CD14-positive monocyte (primary cell): ENCODE results near the gene PTPRR. TPM values are rescaled to one million over a fixed set of nuclear protein-coding genes. Genes with fewer than 3 reads are reported as not detected.

ENCODE experiments used
- DNase-seq, 3 donors: peaks; one replicate each; pipeline ENCODE4 v3.0.0-alpha.2; 2011 to 2022
- H2AFZ ChIP-seq: 2 replicates; pipeline ENCODE4 v1.6.0; 2012; ENCODE audit warnings: mild to moderate bottlenecking, low read depth, low read length, inconsistent platforms; ENCODE audit not compliant: insufficient read depth, poor library complexity, severe bottlenecking
- H3K27ac ChIP-seq, 2 donors: 1 replicate in 1 of 2; 2 replicates in 1 of 2; pipeline ENCODE4 v1.5.1; 2012 to 2013; ENCODE audit warnings: low read length in 2 of 2, control low read depth in 1 of 2, inconsistent platforms in 1 of 2, low read depth in 1 of 2, mild to moderate bottlenecking in 1 of 2
- H3K27me3 ChIP-seq, 2 donors: one replicate each; pipeline versions ENCODE4 v1.6.0 to v1.6.1; 2011 to 2013; ENCODE audit warnings: low read length in 2 of 2; ENCODE audit not compliant: control insufficient read depth in 2 of 2, insufficient read depth in 2 of 2
- H3K36me3 ChIP-seq, 2 donors: replicated peaks in 1 of 2; 1 replicate in 1 of 2; 2 replicates in 1 of 2; pipeline versions ENCODE4 v1.5.1 to v1.6.1; 2012 to 2013; ENCODE audit warnings: low read length in 2 of 2, control low read depth in 1 of 2, inconsistent platforms in 1 of 2, mild to moderate bottlenecking in 1 of 2; ENCODE audit not compliant: insufficient read depth in 2 of 2, control insufficient read depth in 1 of 2
- H3K4me1 ChIP-seq, 2 donors: 1 replicate in 1 of 2; 2 replicates in 1 of 2; pipeline versions ENCODE4 v1.5.1 to v1.6.1; 2012 to 2013; ENCODE audit warnings: low read length in 2 of 2, control low read depth in 1 of 2, inconsistent platforms in 1 of 2, mild to moderate bottlenecking in 1 of 2, moderate library complexity in 1 of 2; ENCODE audit not compliant: insufficient read depth in 2 of 2, control insufficient read depth in 1 of 2
- H3K4me2 ChIP-seq: replicated peaks from 2 replicates; pipeline ENCODE3; 2012; ENCODE audit warnings: low read length, moderate library complexity, mild to moderate bottlenecking; ENCODE audit not compliant: poor library complexity, severe bottlenecking; ENCODE audit errors: extremely low read depth
- H3K4me3 ChIP-seq, 3 experiments: fragments of 200-600 bp in 1 of 3; sonication (generic) in 1 of 3; replicated peaks in 1 of 3; 1 replicate in 2 of 3; 2 replicates in 1 of 3; pipeline ENCODE4 v1.5.1; 2011 to 2013; ENCODE audit warnings: low read length in 3 of 3, mild to moderate bottlenecking in 3 of 3, control low read depth in 2 of 3, low read depth in 2 of 3, inconsistent platforms in 1 of 3, moderate library complexity in 1 of 3
- H3K79me2 ChIP-seq: 2 replicates; pipeline ENCODE4 v1.6.0; 2012; ENCODE audit warnings: mild to moderate bottlenecking, control low read depth, inconsistent platforms, low read length, moderate library complexity; ENCODE audit not compliant: insufficient read depth
- H3K9ac ChIP-seq: 2 replicates; pipeline ENCODE4 v1.6.0; 2017; ENCODE audit warnings: low read length, mild to moderate bottlenecking; ENCODE audit not compliant: insufficient read depth, poor library complexity, severe bottlenecking
- H3K9me3 ChIP-seq, 2 donors: replicated peaks in 1 of 2; 1 replicate in 1 of 2; 2 replicates in 1 of 2; pipeline versions ENCODE4 v1.5.1 to v1.6.1; 2012 to 2013; ENCODE audit warnings: low read length in 2 of 2, control low read depth in 1 of 2; ENCODE audit not compliant: control insufficient read depth in 1 of 2, insufficient read depth in 1 of 2
- H4K20me1 ChIP-seq: 2 replicates; pipeline ENCODE4 v1.6.0; 2012; ENCODE audit warnings: mild to moderate bottlenecking, low read length, control low read depth, moderate library complexity; ENCODE audit not compliant: insufficient read depth
- H3K27ac Mint-ChIP-seq, 7 donors: one replicate each; pipeline ENCODE4 v1.8.0; 2020; ENCODE audit warnings: mild to moderate bottlenecking in 7 of 7, mixed read lengths in 7 of 7, moderate library complexity in 6 of 7, inconsistent platforms in 2 of 7
- H3K27me3 Mint-ChIP-seq, 3 donors: one replicate each; pipeline ENCODE4 v1.8.0; 2021 to 2022; ENCODE audit warnings: low read depth in 3 of 3, mild to moderate bottlenecking in 3 of 3, mixed read lengths in 3 of 3, moderate library complexity in 3 of 3, inconsistent platforms in 1 of 3
- H3K36me3 Mint-ChIP-seq, 2 donors: one replicate each; pipeline ENCODE4 v1.8.0; 2020; ENCODE audit warnings: mixed read lengths in 2 of 2, inconsistent platforms in 1 of 2, mild to moderate bottlenecking in 1 of 2
- H3K4me1 Mint-ChIP-seq: one replicate; pipeline ENCODE4 v1.8.0; 2020; ENCODE audit warnings: mild to moderate bottlenecking, mixed read lengths
- H3K4me3 Mint-ChIP-seq, 2 donors: one replicate each; pipeline ENCODE4 v1.8.0; 2020; ENCODE audit warnings: mild to moderate bottlenecking in 2 of 2, mixed read lengths in 2 of 2, moderate library complexity in 1 of 2
- H3K9me3 Mint-ChIP-seq, 7 donors: one replicate each; pipeline ENCODE4 v1.8.0; 2020 to 2022; ENCODE audit warnings: mixed read lengths in 7 of 7, mild to moderate bottlenecking in 6 of 7, moderate library complexity in 6 of 7, inconsistent platforms in 2 of 7
- WGBS: methylation state at CpG from one replicate; pipeline ENCODE4 v1.1.5; 2013; ENCODE audit warnings: missing lambda C conversion rate; ENCODE audit not compliant: insufficient coverage; 5-methylcytosine and 5-hydroxymethylcytosine counted together
- intact Hi-C, 2 donors: fragments of 100-400 bp; cut with micrococcal nuclease; formaldehyde crosslinking; loops; one replicate each; pipeline versions ENCODE4 v1.15.0 to v1.15.1; 2023
- polyA plus RNA-seq, 3 donors: library from polyadenylated mRNA; depleted of rRNA in 1 of 3; unstranded in 2 of 3; stranded (reverse) in 1 of 3; fragments of 300-500 nt in 2 of 3; fragments of >200 nt in 1 of 3; fragmentation: Illumina TruSeq in 2 of 3; gene quantifications; 1 replicate in 2 of 3; 2 replicates in 1 of 3; pipeline ENCODE4 v1.2.3, GENCODE V29; 2012 to 2021
- TF ChIP-seq, protein P1 (sequence below): fragments of 200-600 bp; IDR thresholded peaks from one replicate; pipeline ENCODE4 v1.8.0; 2022; ENCODE audit warnings: antibody characterized with exemption, mild to moderate bottlenecking

The PTPRR gene
- polyA plus RNA-seq, 3 donors = not detected

DNA sequence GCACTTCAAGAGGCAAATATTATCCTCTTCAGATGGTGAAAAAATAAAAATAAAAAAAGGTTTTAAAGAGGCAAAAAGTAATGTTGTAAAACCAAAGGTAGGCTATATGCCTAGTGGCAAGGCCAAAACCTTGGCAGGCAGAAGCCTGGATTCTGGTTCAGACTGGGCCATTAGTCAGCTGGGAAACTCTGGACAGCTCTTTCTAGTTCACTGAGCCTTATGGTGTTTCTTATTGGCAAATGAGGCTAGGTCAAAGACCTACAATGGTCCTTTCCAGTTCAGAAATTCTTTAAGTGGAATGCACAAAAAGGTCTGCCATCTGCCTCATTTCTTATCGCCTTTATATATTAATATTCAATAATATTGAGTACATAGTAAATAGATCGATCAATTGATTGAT, 327.9 kb downstream of the PTPRR start:
- no peak overlapping the region for H3K27ac Mint-ChIP-seq
- H3K27me3 Mint-ChIP-seq = peaks cover 0 to 4% (median 1%) of the 10 kb centered on the region in 3 donors
- no peaks in the 10 kb centered on the region for H3K79me2 ChIP-seq
- no peaks in the 10 kb centered on the region for H3K27me3 ChIP-seq
- TF ChIP-seq, protein P1, sequence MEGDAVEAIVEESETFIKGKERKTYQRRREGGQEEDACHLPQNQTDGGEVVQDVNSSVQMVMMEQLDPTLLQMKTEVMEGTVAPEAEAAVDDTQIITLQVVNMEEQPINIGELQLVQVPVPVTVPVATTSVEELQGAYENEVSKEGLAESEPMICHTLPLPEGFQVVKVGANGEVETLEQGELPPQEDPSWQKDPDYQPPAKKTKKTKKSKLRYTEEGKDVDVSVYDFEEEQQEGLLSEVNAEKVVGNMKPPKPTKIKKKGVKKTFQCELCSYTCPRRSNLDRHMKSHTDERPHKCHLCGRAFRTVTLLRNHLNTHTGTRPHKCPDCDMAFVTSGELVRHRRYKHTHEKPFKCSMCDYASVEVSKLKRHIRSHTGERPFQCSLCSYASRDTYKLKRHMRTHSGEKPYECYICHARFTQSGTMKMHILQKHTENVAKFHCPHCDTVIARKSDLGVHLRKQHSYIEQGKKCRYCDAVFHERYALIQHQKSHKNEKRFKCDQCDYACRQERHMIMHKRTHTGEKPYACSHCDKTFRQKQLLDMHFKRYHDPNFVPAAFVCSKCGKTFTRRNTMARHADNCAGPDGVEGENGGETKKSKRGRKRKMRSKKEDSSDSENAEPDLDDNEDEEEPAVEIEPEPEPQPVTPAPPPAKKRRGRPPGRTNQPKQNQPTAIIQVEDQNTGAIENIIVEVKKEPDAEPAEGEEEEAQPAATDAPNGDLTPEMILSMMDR = no peak
- H3K4me3 ChIP-seq = no peak overlapping the region
- no peaks in the 10 kb centered on the region for H4K20me1 ChIP-seq
- no CpG with 5 or more reads among the region's 2 CpGs for WGBS
- H3K4me2 ChIP-seq = no peak overlapping the region
- no peaks in the 10 kb centered on the region for H3K9me3 ChIP-seq
- H2AFZ ChIP-seq = no peak overlapping the region
- H3K4me1 Mint-ChIP-seq = peaks cover 3% of the 10 kb centered on the region
- no peak overlapping the region for H3K9ac ChIP-seq
- no peaks in the 10 kb centered on the region for H3K36me3 ChIP-seq
- H3K4me3 Mint-ChIP-seq = no peak overlapping the region
- peaks cover 0 to 4% (median 0%) of the 10 kb centered on the region in 7 donors for H3K9me3 Mint-ChIP-seq
- no peaks in the 10 kb centered on the region for H3K36me3 Mint-ChIP-seq
- intact Hi-C loops = no loop called here
- H3K27ac ChIP-seq = no peak overlapping the region
- DNase-seq = no peak
- H3K4me1 ChIP-seq = no peaks in the 10 kb centered on the region

DNA sequence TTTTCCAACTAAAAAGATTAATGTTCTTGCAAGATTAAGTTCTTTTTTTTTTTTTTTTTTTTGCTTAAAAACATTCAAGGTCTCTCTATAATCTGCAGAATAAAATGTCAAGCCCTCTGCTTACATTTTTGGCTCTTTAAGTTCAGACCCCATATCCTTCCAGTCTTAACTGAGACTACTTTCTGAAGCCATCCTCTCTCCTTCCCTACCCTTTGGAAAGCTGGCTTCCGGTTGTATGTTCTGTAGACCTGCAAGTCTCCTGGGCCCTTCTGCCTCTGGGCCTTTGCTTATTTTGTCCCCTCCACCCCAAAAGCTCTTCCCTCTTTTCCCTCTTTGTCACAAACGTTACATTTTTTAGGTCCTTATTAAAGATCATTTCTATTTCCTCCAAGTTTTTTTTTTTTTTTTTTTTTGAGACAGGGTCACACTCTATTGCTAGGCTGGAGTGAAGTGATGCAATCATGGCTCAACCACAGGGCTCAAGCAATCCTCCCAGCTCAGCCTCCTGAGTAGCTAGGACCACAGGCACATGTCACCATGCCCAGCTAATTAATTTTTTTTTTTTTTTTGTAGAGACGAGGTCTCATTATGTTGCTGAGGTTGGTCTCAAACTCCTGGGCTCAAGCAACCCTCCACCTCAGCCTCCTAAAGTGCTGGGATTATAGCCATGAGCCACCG, 329.9 kb downstream of the PTPRR start:
- Histone ChIP-seq H3K4me2 (no peak overlapping the region), H3K4me1 (no peaks in the 10 kb centered on the region), H3K4me3 (no peak overlapping the region), H3K79me2 (no peaks in the 10 kb centered on the region), H3K27me3 (no peaks in the 10 kb centered on the region), H3K9me3 (no peaks in the 10 kb centered on the region), H3K36me3 (no peaks in the 10 kb centered on the region), H4K20me1 (no peaks in the 10 kb centered on the region), H3K9ac (no peak overlapping the region), H2AFZ (no peak overlapping the region), H3K27ac (no peak overlapping the region)
- Mint-ChIP-seq H3K27ac (no peak overlapping the region), H3K27me3 (peaks cover 0 to 2% (median 0%) of the 10 kb centered on the region in 3 donors), H3K4me3 (no peak overlapping the region), H3K9me3 (peaks cover 0 to 4% (median 0%) of the 10 kb centered on the region in 7 donors), H3K36me3 (no peaks in the 10 kb centered on the region), H3K4me1 (peaks cover 3% of the 10 kb centered on the region)
- DNase-seq = no peak
- WGBS = 92% methylated on average over 1 of the region's 4 CpGs
- TF ChIP-seq, protein P1 = no peak
- intact Hi-C loops = no loop called here
